Measurements from ENCODE around the gene POLK.

The POLK gene

GRCh38 chr5:75510836-75511434 lies 756 bp upstream of the POLK start:
- no peaks in the 10 kb centered on the region for H3K9me3 ChIP-seq (ENCODE audit: control insufficient read depth, low read length)
- H3K27me3 ChIP-seq (replicated peaks; ENCODE audit: control insufficient read depth, insufficient read depth, low read length): no peaks in the 10 kb centered on the region
- peak overlapping the region; percentile 98 for H3K9ac ChIP-seq (ENCODE audit: low read length)
- H3K36me3 ChIP-seq (ENCODE audit: control insufficient read depth, insufficient read depth, low read length, severe bottlenecking): no peaks in the 10 kb centered on the region
- peak overlapping the region; percentile 96 for H3K4me3 ChIP-seq (ENCODE audit: low read length)
- peak; percentile 70 for DNase-seq (ENCODE audit: low read depth)
- H3K4me1 ChIP-seq (ENCODE audit: control insufficient read depth, insufficient read depth, low read length): peaks cover 50% of the 10 kb centered on the region

- Histone ChIP-seq H3K4me3 (ENCODE audit: low read length) (peak overlapping the region; percentile 88), H3K4me1 (ENCODE audit: control insufficient read depth, insufficient read depth, low read length) (peaks cover 53% of the 10 kb centered on the region), H3K27me3 (replicated peaks; ENCODE audit: control insufficient read depth, insufficient read depth, low read length) (no peaks in the 10 kb centered on the region), H3K9ac (ENCODE audit: low read length) (peak overlapping the region; percentile 88), H3K9me3 (ENCODE audit: control insufficient read depth, low read length) (no peaks in the 10 kb centered on the region), H3K36me3 (ENCODE audit: control insufficient read depth, insufficient read depth, low read length, severe bottlenecking) (no peaks in the 10 kb centered on the region)
- DNase-seq (ENCODE audit: low read depth): peak; percentile 40
These were observed 838 bp downstream of the POLK start for GRCh38 chr5:75512383-75513074.

DNA sequence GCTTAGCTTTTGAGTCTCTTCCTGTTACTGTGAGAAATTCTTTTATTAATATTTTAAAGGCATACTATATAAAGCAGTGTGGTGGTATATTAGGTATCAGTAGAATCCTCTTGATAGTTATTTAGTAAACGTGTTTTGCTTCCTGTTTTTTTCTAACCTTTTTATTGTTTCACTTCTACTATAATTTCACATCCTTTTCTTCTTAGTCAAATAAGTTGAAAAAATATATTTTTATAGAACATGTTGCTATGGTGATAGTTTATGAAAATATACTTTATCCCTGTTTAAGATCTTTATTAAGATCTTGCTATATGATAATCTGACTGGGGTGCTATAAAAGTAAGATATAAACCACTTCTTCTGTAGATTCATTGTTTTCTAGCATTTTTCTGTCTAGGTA lies 2.1 kb downstream of the POLK start:
- peaks cover 43% of the 10 kb centered on the region for H3K4me1 ChIP-seq (ENCODE audit: control insufficient read depth, insufficient read depth, low read length)
- peak overlapping the region; percentile 88 for H3K4me3 ChIP-seq (ENCODE audit: low read length)
- no peaks in the 10 kb centered on the region for H3K9me3 ChIP-seq (ENCODE audit: control insufficient read depth, low read length)
- H3K27me3 ChIP-seq (replicated peaks; ENCODE audit: control insufficient read depth, insufficient read depth, low read length): no peaks in the 10 kb centered on the region
- no peak for DNase-seq (ENCODE audit: low read depth)
- H3K9ac ChIP-seq (ENCODE audit: low read length): peak overlapping the region; percentile 88
- H3K36me3 ChIP-seq (ENCODE audit: control insufficient read depth, insufficient read depth, low read length, severe bottlenecking): no peaks in the 10 kb centered on the region

DNA sequence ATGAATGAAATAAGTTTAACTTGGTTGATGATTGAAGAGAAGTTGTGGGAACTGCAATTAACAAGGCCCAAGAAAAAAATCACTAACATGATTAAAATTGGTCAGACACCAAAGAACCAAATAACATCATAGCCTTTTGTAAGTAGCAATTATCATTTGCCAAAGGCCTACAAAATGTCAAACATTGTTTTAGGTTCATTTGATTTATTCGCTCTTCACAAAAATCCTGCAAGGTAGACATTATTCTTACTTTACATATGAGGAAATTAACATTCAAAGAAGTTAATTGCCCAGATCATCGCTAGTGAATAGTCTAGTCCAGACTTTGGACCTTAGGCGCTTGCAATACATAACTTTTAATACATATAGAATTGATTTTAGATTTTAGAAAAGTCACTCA lies 2.6 kb downstream of the POLK start:
- Histone ChIP-seq H3K4me1 (ENCODE audit: control insufficient read depth, insufficient read depth, low read length) (peaks cover 41% of the 10 kb centered on the region), H3K9me3 (ENCODE audit: control insufficient read depth, low read length) (no peaks in the 10 kb centered on the region), H3K27me3 (replicated peaks; ENCODE audit: control insufficient read depth, insufficient read depth, low read length) (no peaks in the 10 kb centered on the region), H3K4me3 (ENCODE audit: low read length) (peak overlapping the region; percentile 88), H3K36me3 (ENCODE audit: control insufficient read depth, insufficient read depth, low read length, severe bottlenecking) (no peaks in the 10 kb centered on the region), H3K9ac (ENCODE audit: low read length) (no peak overlapping the region)
- no peak for DNase-seq (ENCODE audit: low read depth)

DNA sequence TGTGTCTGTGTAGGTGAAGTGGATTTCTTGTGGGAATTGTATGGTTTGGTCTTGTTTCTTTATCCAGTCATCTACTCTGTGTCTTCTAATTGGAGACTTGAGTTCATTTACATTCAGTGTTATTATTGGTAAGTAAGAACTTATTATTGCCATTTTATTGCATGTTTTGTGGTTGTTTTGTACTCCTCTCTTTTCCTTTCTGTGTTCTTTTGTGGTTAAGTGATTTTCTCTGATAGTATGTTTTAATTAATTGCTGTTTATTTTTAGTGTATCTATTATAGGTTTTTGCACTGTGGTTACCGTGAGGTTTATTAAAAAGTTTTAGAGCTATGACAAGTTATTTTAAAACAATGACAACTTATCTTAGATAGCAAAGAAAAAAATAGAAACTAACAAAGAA lies 8.1 kb downstream of the POLK start:
- peaks cover 29% of the 10 kb centered on the region for H3K4me1 ChIP-seq (ENCODE audit: control insufficient read depth, insufficient read depth, low read length)
- H3K27me3 ChIP-seq (replicated peaks; ENCODE audit: control insufficient read depth, insufficient read depth, low read length): no peaks in the 10 kb centered on the region
- no peak overlapping the region for H3K9ac ChIP-seq (ENCODE audit: low read length)
- H3K4me3 ChIP-seq (ENCODE audit: low read length): no peak overlapping the region
- peaks cover 11% of the 10 kb centered on the region for H3K9me3 ChIP-seq (ENCODE audit: control insufficient read depth, low read length)
- DNase-seq (ENCODE audit: low read depth): no peak
- H3K36me3 ChIP-seq (ENCODE audit: control insufficient read depth, insufficient read depth, low read length, severe bottlenecking): peaks cover 9% of the 10 kb centered on the region

GRCh38 chr5:75521195-75521594 lies 9.5 kb downstream of the POLK start:
- DNase-seq (ENCODE audit: low read depth): no peak
- H3K9me3 ChIP-seq (ENCODE audit: control insufficient read depth, low read length): peaks cover 11% of the 10 kb centered on the region

DNA sequence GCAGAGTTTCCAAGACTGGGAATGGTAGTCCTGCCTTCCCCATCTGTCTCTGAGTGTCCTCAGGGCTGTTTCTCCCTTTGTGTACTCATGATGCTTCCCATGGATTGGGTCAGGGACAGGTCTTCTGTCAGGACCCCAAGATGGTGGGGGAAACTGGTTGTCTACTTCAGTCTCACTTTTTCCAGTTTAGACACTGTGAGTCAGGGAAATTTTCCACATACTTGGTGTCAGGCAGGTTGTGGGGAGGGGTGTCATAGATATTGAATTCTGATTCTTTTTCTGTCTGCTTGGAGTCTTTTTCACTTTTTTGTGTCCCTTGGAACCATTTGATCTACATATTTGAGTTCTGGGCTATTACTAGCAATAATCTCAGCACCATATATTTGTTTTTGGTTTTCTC lies 10.3 kb downstream of the POLK start:
- Histone ChIP-seq H3K4me3 (ENCODE audit: low read length) (no peak overlapping the region), H3K9ac (ENCODE audit: low read length) (no peak overlapping the region), H3K4me1 (ENCODE audit: control insufficient read depth, insufficient read depth, low read length) (peaks cover 20% of the 10 kb centered on the region), H3K27me3 (replicated peaks; ENCODE audit: control insufficient read depth, insufficient read depth, low read length) (no peaks in the 10 kb centered on the region), H3K36me3 (ENCODE audit: control insufficient read depth, insufficient read depth, low read length, severe bottlenecking) (peaks cover 9% of the 10 kb centered on the region), H3K9me3 (ENCODE audit: control insufficient read depth, low read length) (peaks cover 11% of the 10 kb centered on the region)
- no peak for DNase-seq (ENCODE audit: low read depth)

More at GRCh38 chr5:75521195-75521594, 9.5 kb downstream of the POLK start:
- Histone ChIP-seq H3K4me3 (ENCODE audit: low read length) (no peak overlapping the region), H3K9ac (ENCODE audit: low read length) (no peak overlapping the region), H3K36me3 (ENCODE audit: control insufficient read depth, insufficient read depth, low read length, severe bottlenecking) (peaks cover 9% of the 10 kb centered on the region), H3K4me1 (ENCODE audit: control insufficient read depth, insufficient read depth, low read length) (peaks cover 26% of the 10 kb centered on the region), H3K27me3 (replicated peaks; ENCODE audit: control insufficient read depth, insufficient read depth, low read length) (no peaks in the 10 kb centered on the region)

GRCh38 chr5:75522542-75522941 lies 10.9 kb downstream of the POLK start:
- Histone ChIP-seq H3K4me3 (ENCODE audit: low read length) (no peak overlapping the region), H3K36me3 (ENCODE audit: control insufficient read depth, insufficient read depth, low read length, severe bottlenecking) (peaks cover 9% of the 10 kb centered on the region), H3K4me1 (ENCODE audit: control insufficient read depth, insufficient read depth, low read length) (peaks cover 20% of the 10 kb centered on the region), H3K9ac (ENCODE audit: low read length) (no peak overlapping the region), H3K9me3 (ENCODE audit: control insufficient read depth, low read length) (peaks cover 11% of the 10 kb centered on the region), H3K27me3 (replicated peaks; ENCODE audit: control insufficient read depth, insufficient read depth, low read length) (no peaks in the 10 kb centered on the region)
- no peak for DNase-seq (ENCODE audit: low read depth)

GRCh38 chr5:75523275-75523674 lies 11.6 kb downstream of the POLK start:
- no peak overlapping the region for H3K9ac ChIP-seq (ENCODE audit: low read length)
- peaks cover 11% of the 10 kb centered on the region for H3K9me3 ChIP-seq (ENCODE audit: control insufficient read depth, low read length)
- no peak overlapping the region for H3K4me3 ChIP-seq (ENCODE audit: low read length)
- no peaks in the 10 kb centered on the region for H3K27me3 ChIP-seq (replicated peaks; ENCODE audit: control insufficient read depth, insufficient read depth, low read length)
- H3K4me1 ChIP-seq (ENCODE audit: control insufficient read depth, insufficient read depth, low read length): peaks cover 20% of the 10 kb centered on the region
- DNase-seq (ENCODE audit: low read depth): no peak
- H3K36me3 ChIP-seq (ENCODE audit: control insufficient read depth, insufficient read depth, low read length, severe bottlenecking): peaks cover 11% of the 10 kb centered on the region

DNA sequence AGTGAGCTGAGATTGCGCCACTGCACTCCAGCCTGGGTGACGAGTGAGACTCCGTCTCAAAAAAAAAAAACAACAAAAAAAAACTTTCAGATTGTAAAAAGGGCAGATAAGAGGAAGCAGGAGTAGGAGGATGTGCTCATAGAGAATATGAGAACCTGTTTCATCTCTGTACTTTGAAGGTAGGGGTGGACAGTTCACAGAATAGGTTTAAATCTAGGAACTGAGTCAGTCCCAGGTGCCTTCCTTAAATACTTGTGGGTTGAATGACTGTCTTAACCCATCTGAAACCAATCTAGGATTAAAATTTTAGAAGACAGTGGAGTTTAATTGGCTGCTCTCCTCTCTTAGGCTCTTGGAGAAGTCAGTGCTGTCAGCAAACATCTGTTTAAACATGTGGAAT lies 12.4 kb downstream of the POLK start:
- Histone ChIP-seq H3K9me3 (ENCODE audit: control insufficient read depth, low read length) (peaks cover 11% of the 10 kb centered on the region), H3K36me3 (ENCODE audit: control insufficient read depth, insufficient read depth, low read length, severe bottlenecking) (peaks cover 16% of the 10 kb centered on the region), H3K9ac (ENCODE audit: low read length) (no peak overlapping the region), H3K4me3 (ENCODE audit: low read length) (no peak overlapping the region), H3K4me1 (ENCODE audit: control insufficient read depth, insufficient read depth, low read length) (peaks cover 15% of the 10 kb centered on the region), H3K27me3 (replicated peaks; ENCODE audit: control insufficient read depth, insufficient read depth, low read length) (no peaks in the 10 kb centered on the region)
- no peak for DNase-seq (ENCODE audit: low read depth)

- no peak for DNase-seq (ENCODE audit: low read depth)
- Histone ChIP-seq H3K4me1 (ENCODE audit: control insufficient read depth, insufficient read depth, low read length) (peaks cover 15% of the 10 kb centered on the region), H3K4me3 (ENCODE audit: low read length) (no peak overlapping the region), H3K27me3 (replicated peaks; ENCODE audit: control insufficient read depth, insufficient read depth, low read length) (no peaks in the 10 kb centered on the region), H3K9me3 (ENCODE audit: control insufficient read depth, low read length) (peaks cover 11% of the 10 kb centered on the region), H3K36me3 (ENCODE audit: control insufficient read depth, insufficient read depth, low read length, severe bottlenecking) (peaks cover 16% of the 10 kb centered on the region), H3K9ac (ENCODE audit: low read length) (no peak overlapping the region)
These were observed 12.9 kb downstream of the POLK start for GRCh38 chr5:75524591-75524990.

Measured in adipocyte (in vitro differentiated cells).